Transverse colon (tissue), 4 donors: ENCODE measurements around the gene ZNF606. TPM values are rescaled to one million over a fixed set of nuclear protein-coding genes. Genes with fewer than 3 reads are reported as not detected.

ENCODE experiments used
- DNase-seq: peaks from one replicate; pipeline ENCODE4 v3.0.0-alpha.2; 2019
- H3K27ac ChIP-seq, 4 donors: fragments of 200-600 bp; sonication (generic); 2 replicates each; pipeline ENCODE4 v1.5.1; 2016 to 2018; ENCODE audit warnings: inconsistent platforms in 4 of 4
- H3K27me3 ChIP-seq: fragments of 200-600 bp; sonication (generic); 2 replicates; pipeline ENCODE4 v1.5.1; 2017; ENCODE audit warnings: inconsistent platforms
- H3K36me3 ChIP-seq, 4 donors: fragments of 200-600 bp; sonication (generic); 2 replicates each; pipeline ENCODE4 v1.5.1; 2017 to 2019; ENCODE audit warnings: inconsistent platforms in 4 of 4
- H3K4me1 ChIP-seq, 4 donors: fragments of 200-600 bp; sonication (generic); 2 replicates each; pipeline ENCODE4 v1.5.1; 2017 to 2020; ENCODE audit warnings: inconsistent platforms in 4 of 4
- H3K4me3 ChIP-seq, 4 donors: fragments of 200-600 bp; sonication (generic); 1 replicate in 1 of 4; 2 replicates in 3 of 4; pipeline versions ENCODE4 v1.5.1 to v1.6.1; 2017 to 2019; ENCODE audit warnings: inconsistent platforms in 4 of 4
- H3K9me3 ChIP-seq, 2 donors: fragments of 200-600 bp; sonication (generic); 2 replicates each; pipeline ENCODE4 v1.5.1; 2017 to 2019; ENCODE audit warnings: inconsistent platforms in 2 of 2
- EP300 ChIP-seq: sonication (generic); formaldehyde crosslinking; IDR thresholded peaks from one replicate; pipeline ENCODE4 v1.6.1; 2017; ENCODE audit warnings: antibody characterized with exemption, low read depth
- POLR2A ChIP-seq: fragments of 450-650 bp; IDR thresholded peaks from one replicate; pipeline ENCODE4 v1.6.1; 2016; ENCODE audit warnings: antibody characterized with exemption, mild to moderate bottlenecking, moderate library complexity
- POLR2AphosphoS5 ChIP-seq, 3 donors: sonication (generic); formaldehyde crosslinking; IDR thresholded peaks; one replicate each; pipeline ENCODE4 v1.6.1; 2016; ENCODE audit warnings: antibody characterized with exemption in 3 of 3
- WGBS, 2 donors: methylation state at CpG; one replicate each; pipeline ENCODE4 v1.1.5; 2018; ENCODE audit warnings: low coverage in 1 of 2; 5-methylcytosine and 5-hydroxymethylcytosine counted together
- in situ Hi-C, 4 donors: fragments of 200-750 bp; cut with MboI; loops; one replicate each; pipeline versions ENCODE4 v1.15.0 to v1.15.1; 2017; ENCODE audit warnings: low sequenced_read_pairs in 3 of 4, low pct_ligation_motif_present in 1 of 4, low pct_unique_long_range_greater_than_20kb in 1 of 4
- intact Hi-C: fragments of 100-400 bp; cut with DNase I; formaldehyde crosslinking; loops from one replicate; pipeline ENCODE4 v1.15.1; 2023; ENCODE audit warnings: low total_unique reads
- total RNA-seq, 4 donors: library from RNA; depleted of rRNA; stranded (reverse); fragments of >200 nt; gene quantifications; one replicate each; pipeline ENCODE4 v1.1.0, GENCODE V29; 2016
- TF ChIP-seq, protein P1 (sequence below), 5 experiments: fragments of 200-600 bp in 3 of 5; fragments of 450-650 bp in 2 of 5; sonication (generic) in 3 of 5; IDR thresholded peaks; 1 replicate in 2 of 5; 2 replicates in 3 of 5; pipeline ENCODE4 v1.5.1; 2016 to 2017; ENCODE audit warnings: antibody characterized with exemption in 5 of 5, inconsistent platforms in 3 of 5, mild to moderate bottlenecking in 2 of 5, moderate library complexity in 1 of 5

ZNF606 gene
- total RNA-seq, 4 donors from 2014 or later: 13.7 to 27.7 (median 16.2) TPM

- DNase-seq: peak; percentile 27
- WGBS, 2 donors: 51 to 67% methylated on average over 18 to 30 of the region's 30 CpGs
- Histone ChIP-seq H3K27me3 (no peaks in the 10 kb centered on the region), H3K36me3 (no peaks in the 10 kb centered on the region), H3K27ac (no peak overlapping the region), H3K4me1 (no peaks in the 10 kb centered on the region), H3K9me3 (no peaks in the 10 kb centered on the region), H3K4me3 (no peak overlapping the region)
- TF ChIP-seq POLR2A: no peak
- TF ChIP-seq, protein P1, sequence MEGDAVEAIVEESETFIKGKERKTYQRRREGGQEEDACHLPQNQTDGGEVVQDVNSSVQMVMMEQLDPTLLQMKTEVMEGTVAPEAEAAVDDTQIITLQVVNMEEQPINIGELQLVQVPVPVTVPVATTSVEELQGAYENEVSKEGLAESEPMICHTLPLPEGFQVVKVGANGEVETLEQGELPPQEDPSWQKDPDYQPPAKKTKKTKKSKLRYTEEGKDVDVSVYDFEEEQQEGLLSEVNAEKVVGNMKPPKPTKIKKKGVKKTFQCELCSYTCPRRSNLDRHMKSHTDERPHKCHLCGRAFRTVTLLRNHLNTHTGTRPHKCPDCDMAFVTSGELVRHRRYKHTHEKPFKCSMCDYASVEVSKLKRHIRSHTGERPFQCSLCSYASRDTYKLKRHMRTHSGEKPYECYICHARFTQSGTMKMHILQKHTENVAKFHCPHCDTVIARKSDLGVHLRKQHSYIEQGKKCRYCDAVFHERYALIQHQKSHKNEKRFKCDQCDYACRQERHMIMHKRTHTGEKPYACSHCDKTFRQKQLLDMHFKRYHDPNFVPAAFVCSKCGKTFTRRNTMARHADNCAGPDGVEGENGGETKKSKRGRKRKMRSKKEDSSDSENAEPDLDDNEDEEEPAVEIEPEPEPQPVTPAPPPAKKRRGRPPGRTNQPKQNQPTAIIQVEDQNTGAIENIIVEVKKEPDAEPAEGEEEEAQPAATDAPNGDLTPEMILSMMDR (IDR thresholded peaks at IDR 0.05): peak; percentile 50 to 64 (median 54)
- in situ Hi-C loops: loop anchor here in 1 of 4 donors (10.0 kb wide), 1 partner anchor 133 kb away; the partner anchor contains the start of gene ZNF329
- intact Hi-C loops: loop anchor here (2.0 kb wide), 1 partner anchor 133 kb away; no protein-coding TSS in a partner anchor
Observed at GRCh38 chr19:58021541-58022282, 19.1 kb upstream of the ZNF606 start.

GRCh38 chr19:58020129-58020528 lies 17.5 kb upstream of the ZNF606 start:
- DNase-seq: no peak
- TF ChIP-seq POLR2AphosphoS5 (IDR thresholded peaks at IDR 0.05): no peak
- no peaks in the 10 kb centered on the region for H3K4me1 ChIP-seq
- H3K27me3 ChIP-seq: no peaks in the 10 kb centered on the region
- H3K27ac ChIP-seq: no peak overlapping the region
- H3K4me3 ChIP-seq: no peak overlapping the region
- H3K36me3 ChIP-seq: no peaks in the 10 kb centered on the region
- in situ Hi-C loops (loop anchor here in 1 of 4 donors (10.0 kb wide), 1 partner anchor 135 kb away; the partner anchor contains the start of gene ZNF329), intact Hi-C loops (loop anchor here (2.0 kb wide), 1 partner anchor 135 kb away; no protein-coding TSS in a partner anchor)
- no peaks in the 10 kb centered on the region for H3K9me3 ChIP-seq
- 70% methylated on average over 4 of the region's 7 CpGs; no CpG with 5 or more reads in 1 of the 2 donors for WGBS, 2 donors

DNA sequence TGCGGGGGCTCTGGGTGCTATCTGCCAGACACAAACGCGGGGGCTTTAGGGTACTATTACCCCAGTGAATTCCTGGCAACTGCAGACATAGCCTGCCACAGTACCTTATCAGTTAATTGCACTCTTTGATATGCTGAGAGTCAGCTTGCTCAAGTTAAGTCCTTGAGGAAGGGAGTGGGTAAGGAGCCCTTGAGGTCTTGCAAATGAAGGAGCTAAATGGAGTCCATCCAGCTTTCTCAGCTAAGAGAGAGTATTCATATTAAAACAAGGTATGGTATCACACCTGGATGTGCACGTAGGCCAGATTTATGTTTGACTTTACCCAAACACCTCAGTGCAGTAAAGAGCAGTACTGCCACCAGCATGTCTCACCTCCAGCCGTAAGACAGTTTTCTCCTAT lies 11.5 kb upstream of the ZNF606 start:
- no peak for TF ChIP-seq EP300
- no peak for TF ChIP-seq POLR2A
- no peak for TF ChIP-seq POLR2AphosphoS5 (IDR thresholded peaks at IDR 0.05)
- TF ChIP-seq, protein P1 (IDR thresholded peaks at IDR 0.05): no peak
- intact Hi-C loops (no loop called here), in situ Hi-C loops (no loop called here)
- H3K9me3 ChIP-seq: peaks cover 0 to 30% of the 10 kb centered on the region in 2 donors
- H3K27ac ChIP-seq: no peak overlapping the region
- H3K4me3 ChIP-seq: no peak overlapping the region
- peaks cover 0 to 4% (median 0%) of the 10 kb centered on the region in 4 donors for H3K4me1 ChIP-seq
- 49 to 52% methylated on average over 5 of the region's 5 CpGs for WGBS, 2 donors
- no peaks in the 10 kb centered on the region for H3K36me3 ChIP-seq
- DNase-seq: no peak
- no peaks in the 10 kb centered on the region for H3K27me3 ChIP-seq

GRCh38 chr19:58010507-58010906 lies 7.9 kb upstream of the ZNF606 start:
- 63 to 94% methylated on average over 14 to 22 of the region's 22 CpGs for whole genome bisulfite sequencing, 2 donors
- H3K9me3 ChIP-seq: peaks cover 6 to 65% of the 10 kb centered on the region in 2 donors
- no peak for TF ChIP-seq POLR2AphosphoS5 (IDR thresholded peaks at IDR 0.05)
- TF ChIP-seq EP300: no peak
- TF ChIP-seq, protein P1 (IDR thresholded peaks at IDR 0.05): no peak
- no peak for TF ChIP-seq POLR2A

More at GRCh38 chr19:58010507-58010906, 7.9 kb upstream of the ZNF606 start:
- Histone ChIP-seq H3K36me3 (peaks cover 0 to 15% (median 4%) of the 10 kb centered on the region in 4 donors), H3K4me1 (peaks cover 0 to 7% (median 0%) of the 10 kb centered on the region in 4 donors), H3K27ac (peak overlapping the region in 1 of 4 donors; percentile 68), H3K27me3 (no peaks in the 10 kb centered on the region), H3K4me3 (peak overlapping the region in 1 of 4 donors; percentile 48)
- in situ Hi-C loops: no loop called here
- DNase-seq: no peak
- intact Hi-C loops: no loop called here
